IPS-18c (cell line): ENCODE results near the gene SYCP2.

Source experiments
- H3K4me3 ChIP-seq: 2 replicates; pipeline ENCODE4 v1.7.0; 2013; ENCODE audit warnings: low read depth, mild to moderate bottlenecking, low read length, moderate library complexity; ENCODE audit not compliant: insufficient read depth
- H3K9me3 ChIP-seq: one replicate; pipeline ENCODE4 v1.6.1; 2013; ENCODE audit warnings: mild to moderate bottlenecking, low read length, moderate library complexity; ENCODE audit not compliant: control insufficient read depth, insufficient read depth

The SYCP2 gene

GRCh38 chr20:59832406-59833363 is 100.8 kb downstream of the SYCP2 start:
- peaks cover 3% of the 10 kb centered on the region for H3K9me3 ChIP-seq
- no peak overlapping the region for H3K4me3 ChIP-seq

GRCh38 chr20:59831916-59832270 is 101.5 kb downstream of the SYCP2 start:
- Histone ChIP-seq H3K4me3 (no peak overlapping the region), H3K9me3 (peaks cover 3% of the 10 kb centered on the region)

- H3K4me3 ChIP-seq, result no peak overlapping the region
- H3K9me3 ChIP-seq, result peaks cover 3% of the 10 kb centered on the region
Observed at GRCh38 chr20:59831024-59831915, 102.2 kb downstream of the SYCP2 start.

- peaks cover 3% of the 10 kb centered on the region for H3K9me3 ChIP-seq
- no peak overlapping the region for H3K4me3 ChIP-seq
Observed at GRCh38 chr20:59830665-59831023, 102.8 kb downstream of the SYCP2 start.

- Histone ChIP-seq H3K4me3 (no peak overlapping the region), H3K9me3 (peaks cover 3% of the 10 kb centered on the region)
Observed at GRCh38 chr20:59829786-59830664, 103.4 kb downstream of the SYCP2 start.

- H3K9me3 ChIP-seq, result peaks cover 3% of the 10 kb centered on the region
- H3K4me3 ChIP-seq, result no peak overlapping the region
Observed at GRCh38 chr20:59829054-59829785, 104.2 kb downstream of the SYCP2 start.

- no peak overlapping the region for H3K4me3 ChIP-seq
- H3K9me3 ChIP-seq, result peaks cover 3% of the 10 kb centered on the region
Observed at GRCh38 chr20:59828125-59829053, 105.0 kb downstream of the SYCP2 start.

GRCh38 chr20:59827138-59828056 is 106.0 kb downstream of the SYCP2 start:
- no peak overlapping the region for H3K4me3 ChIP-seq

GRCh38 chr20:59825944-59826759 is 107.3 kb downstream of the SYCP2 start:
- H3K9me3 ChIP-seq, result no peaks in the 10 kb centered on the region
- H3K4me3 ChIP-seq, result no peak overlapping the region

More at GRCh38 chr20:59827138-59828056, 106.0 kb downstream of the SYCP2 start:
- H3K9me3 ChIP-seq, result no peaks in the 10 kb centered on the region

- no peaks in the 10 kb centered on the region for H3K9me3 ChIP-seq
- no peak overlapping the region for H3K4me3 ChIP-seq
Observed at GRCh38 chr20:59825563-59825920, 107.9 kb downstream of the SYCP2 start.

- no peak overlapping the region for H3K4me3 ChIP-seq
- H3K9me3 ChIP-seq, result no peaks in the 10 kb centered on the region
Observed at GRCh38 chr20:59824711-59825562, 108.5 kb downstream of the SYCP2 start.

GRCh38 chr20:59823491-59824259 is 109.8 kb downstream of the SYCP2 start:
- Histone ChIP-seq H3K4me3 (no peak overlapping the region), H3K9me3 (no peaks in the 10 kb centered on the region)

GRCh38 chr20:59823030-59823423 is 110.4 kb downstream of the SYCP2 start:
- Histone ChIP-seq H3K9me3 (no peaks in the 10 kb centered on the region), H3K4me3 (no peak overlapping the region)
